ENCODE data around the gene DHX32. TPM values are rescaled to one million over a fixed set of nuclear protein-coding genes. Genes with fewer than 3 reads are reported as not detected.

Gene DHX32
- total RNA-seq, 4 donors from 2014 or later = 13.5 to 105 (median 30.9) TPM

- no peaks in the 10 kb centered on the region for H3K36me3 ChIP-seq
- no peaks in the 10 kb centered on the region for H3K27me3 ChIP-seq
- H3K27ac ChIP-seq = no peak overlapping the region
- no peak overlapping the region for H3K4me3 ChIP-seq
- TF ChIP-seq POLR2A (IDR thresholded peaks at IDR 0.05) = no peak
- no peak for TF ChIP-seq CTCF (IDR thresholded peaks at IDR 0.05)
- no peak for DNase-seq
- H3K9me3 ChIP-seq = no peaks in the 10 kb centered on the region
- no peaks in the 10 kb centered on the region for H3K4me1 ChIP-seq
- intact Hi-C loops (cut with DNase I; ENCODE audit: low total_unique reads) = no loop called here
These were observed 83.0 kb downstream of the DHX32 start for GRCh38 chr10:125797994-125798662.

GRCh38 chr10:125797424-125797823, 83.7 kb downstream of the DHX32 start:
- DNase-seq = no peak
- no peaks in the 10 kb centered on the region for H3K9me3 ChIP-seq
- intact Hi-C loops (cut with DNase I; ENCODE audit: low total_unique reads) = no loop called here
- H3K27me3 ChIP-seq = no peaks in the 10 kb centered on the region
- no peak overlapping the region for H3K27ac ChIP-seq
- no peak overlapping the region for H3K4me3 ChIP-seq
- TF ChIP-seq CTCF (IDR thresholded peaks at IDR 0.05) (no peak), POLR2A (IDR thresholded peaks at IDR 0.05) (no peak)
- H3K36me3 ChIP-seq = no peaks in the 10 kb centered on the region
- H3K4me1 ChIP-seq = no peaks in the 10 kb centered on the region

- DNase-seq = no peak
- TF ChIP-seq CTCF (IDR thresholded peaks at IDR 0.05) (no peak), POLR2A (IDR thresholded peaks at IDR 0.05) (no peak)
- Histone ChIP-seq H3K27me3 (no peaks in the 10 kb centered on the region), H3K9me3 (no peaks in the 10 kb centered on the region), H3K4me3 (no peak overlapping the region), H3K36me3 (no peaks in the 10 kb centered on the region), H3K4me1 (no peaks in the 10 kb centered on the region), H3K27ac (no peak overlapping the region)
- intact Hi-C loops (cut with DNase I; ENCODE audit: low total_unique reads) = no loop called here
These were observed 85.4 kb downstream of the DHX32 start for GRCh38 chr10:125795637-125796190.

GRCh38 chr10:125795128-125795527, 86.0 kb downstream of the DHX32 start:
- DNase-seq = no peak
- H3K36me3 ChIP-seq = no peaks in the 10 kb centered on the region
- no peak for TF ChIP-seq CTCF (IDR thresholded peaks at IDR 0.05)
- TF ChIP-seq POLR2A (IDR thresholded peaks at IDR 0.05) = no peak
- no peak overlapping the region for H3K4me3 ChIP-seq
- intact Hi-C loops (cut with DNase I; ENCODE audit: low total_unique reads) = no loop called here
- no peaks in the 10 kb centered on the region for H3K27me3 ChIP-seq
- H3K9me3 ChIP-seq = no peaks in the 10 kb centered on the region
- no peaks in the 10 kb centered on the region for H3K4me1 ChIP-seq
- no peak overlapping the region for H3K27ac ChIP-seq

- no peak for TF ChIP-seq POLR2A (IDR thresholded peaks at IDR 0.05)
- no peak for TF ChIP-seq CTCF (IDR thresholded peaks at IDR 0.05)
- Histone ChIP-seq H3K4me3 (no peak overlapping the region), H3K27me3 (no peaks in the 10 kb centered on the region), H3K36me3 (no peaks in the 10 kb centered on the region), H3K27ac (no peak overlapping the region), H3K4me1 (no peaks in the 10 kb centered on the region), H3K9me3 (no peaks in the 10 kb centered on the region)
- no peak for DNase-seq
- intact Hi-C loops (cut with DNase I; ENCODE audit: low total_unique reads) = no loop called here
These were observed 88.5 kb downstream of the DHX32 start for GRCh38 chr10:125792342-125793300.

Measured in uterus (tissue), 4 donors.